ENCODE data around the gene NXPH1. TPM values are rescaled to one million over a fixed set of nuclear protein-coding genes. Genes with fewer than 3 reads are reported as not detected.

The NXPH1 gene
- total RNA-seq, 1 experiment from 2014 or later: not detected

- CTCF ChIA-PET: no interaction called here
- DNase-seq: no peak
- intact Hi-C loops (cut with micrococcal nuclease; ENCODE audit: unreplicated experiment): no loop called here
- TF ChIP-seq CTCF (IDR thresholded peaks at IDR 0.05; ENCODE audit: unreplicated experiment): no peak
- Mint-ChIP-seq H3K27ac (ENCODE audit: unreplicated experiment) (no peak overlapping the region), H3K4me1 (ENCODE audit: low read depth, unreplicated experiment) (peaks cover 12% of the 10 kb centered on the region), H3K9me3 (ENCODE audit: low read depth, unreplicated experiment) (no peaks in the 10 kb centered on the region), H3K4me3 (ENCODE audit: low read depth, unreplicated experiment) (no peak overlapping the region), H3K27me3 (ENCODE audit: unreplicated experiment) (no peaks in the 10 kb centered on the region), H3K36me3 (ENCODE audit: insufficient read depth, unreplicated experiment) (no peaks in the 10 kb centered on the region)
- no TSS peak for BruUV-seq (replicated peaks)
Observed at GRCh38 chr7:8613191-8613590, 179.8 kb downstream of the NXPH1 start.

GRCh38 chr7:8615019-8615418 is 181.6 kb downstream of the NXPH1 start:
- H3K27me3 Mint-ChIP-seq (ENCODE audit: unreplicated experiment): no peaks in the 10 kb centered on the region
- intact Hi-C loops (cut with micrococcal nuclease; ENCODE audit: unreplicated experiment): no loop called here
- peaks cover 12% of the 10 kb centered on the region for H3K4me1 Mint-ChIP-seq (ENCODE audit: low read depth, unreplicated experiment)
- H3K27ac Mint-ChIP-seq (ENCODE audit: unreplicated experiment): no peak overlapping the region
- no peaks in the 10 kb centered on the region for H3K36me3 Mint-ChIP-seq (ENCODE audit: insufficient read depth, unreplicated experiment)
- BruUV-seq (replicated peaks): no TSS peak
- no peak for TF ChIP-seq CTCF (IDR thresholded peaks at IDR 0.05; ENCODE audit: unreplicated experiment)
- DNase-seq: no peak
- CTCF ChIA-PET: no interaction called here
- H3K9me3 Mint-ChIP-seq (ENCODE audit: low read depth, unreplicated experiment): no peaks in the 10 kb centered on the region
- no peak overlapping the region for H3K4me3 Mint-ChIP-seq (ENCODE audit: low read depth, unreplicated experiment)

- no peaks in the 10 kb centered on the region for H3K4me1 Mint-ChIP-seq (ENCODE audit: low read depth, unreplicated experiment)
- no peak overlapping the region for H3K4me3 Mint-ChIP-seq (ENCODE audit: low read depth, unreplicated experiment)
Observed at GRCh38 chr7:8618441-8619070, 185.1 kb downstream of the NXPH1 start.

GRCh38 chr7:8620169-8620568 is 186.8 kb downstream of the NXPH1 start:
- Mint-ChIP-seq H3K27ac (ENCODE audit: unreplicated experiment) (no peak overlapping the region), H3K36me3 (ENCODE audit: insufficient read depth, unreplicated experiment) (no peaks in the 10 kb centered on the region), H3K4me1 (ENCODE audit: low read depth, unreplicated experiment) (no peaks in the 10 kb centered on the region), H3K9me3 (ENCODE audit: low read depth, unreplicated experiment) (no peaks in the 10 kb centered on the region), H3K27me3 (ENCODE audit: unreplicated experiment) (no peaks in the 10 kb centered on the region), H3K4me3 (ENCODE audit: low read depth, unreplicated experiment) (no peak overlapping the region)
- CTCF ChIA-PET: no interaction called here
- no TSS peak for BruUV-seq (replicated peaks)
- intact Hi-C loops (cut with micrococcal nuclease; ENCODE audit: unreplicated experiment): no loop called here
- DNase-seq: no peak
- no peak for TF ChIP-seq CTCF (IDR thresholded peaks at IDR 0.05; ENCODE audit: unreplicated experiment)

More at GRCh38 chr7:8618441-8619070, 185.1 kb downstream of the NXPH1 start:
- BruUV-seq (replicated peaks): no TSS peak
- TF ChIP-seq CTCF (IDR thresholded peaks at IDR 0.05; ENCODE audit: unreplicated experiment): no peak
- no peaks in the 10 kb centered on the region for H3K27me3 Mint-ChIP-seq (ENCODE audit: unreplicated experiment)
- H3K9me3 Mint-ChIP-seq (ENCODE audit: low read depth, unreplicated experiment): no peaks in the 10 kb centered on the region
- no peaks in the 10 kb centered on the region for H3K36me3 Mint-ChIP-seq (ENCODE audit: insufficient read depth, unreplicated experiment)
- no peak for DNase-seq
- no peak overlapping the region for H3K27ac Mint-ChIP-seq (ENCODE audit: unreplicated experiment)
- intact Hi-C loops (cut with micrococcal nuclease; ENCODE audit: unreplicated experiment): no loop called here
- CTCF ChIA-PET: no interaction called here
